Tibial nerve (tissue), 4 donors: ENCODE results near the gene KIF2C.

Experiments used
- CTCF ChIP-seq, 5 experiments: fragments of 200-600 bp in 3 of 5; fragments of 450-650 bp in 2 of 5; sonication (generic) in 3 of 5; IDR thresholded peaks; one replicate each; pipeline ENCODE4 v1.5.1; 2016 to 2019; ENCODE audit warnings: antibody characterized with exemption in 5 of 5, mild to moderate bottlenecking in 3 of 5, moderate library complexity in 2 of 5
- EP300 ChIP-seq, 2 donors: sonication (generic); formaldehyde crosslinking; IDR thresholded peaks; one replicate each; pipeline ENCODE4 v1.6.1; 2017; ENCODE audit warnings: antibody characterized with exemption in 2 of 2, mild to moderate bottlenecking in 1 of 2
- POLR2A ChIP-seq, 2 donors: fragments of 450-650 bp; IDR thresholded peaks; one replicate each; pipeline ENCODE4 v1.6.1; 2017; ENCODE audit warnings: antibody characterized with exemption in 2 of 2, mild to moderate bottlenecking in 2 of 2, moderate library complexity in 2 of 2

GRCh38 chr1:44810101-44810761, 70.6 kb downstream of the KIF2C start:
- TF ChIP-seq CTCF (IDR thresholded peaks at IDR 0.05) (no peak), POLR2A (IDR thresholded peaks at IDR 0.05) (no peak), EP300 (IDR thresholded peaks at IDR 0.05) (no peak)
